ENCODE results near the gene HIP1.

DNA sequence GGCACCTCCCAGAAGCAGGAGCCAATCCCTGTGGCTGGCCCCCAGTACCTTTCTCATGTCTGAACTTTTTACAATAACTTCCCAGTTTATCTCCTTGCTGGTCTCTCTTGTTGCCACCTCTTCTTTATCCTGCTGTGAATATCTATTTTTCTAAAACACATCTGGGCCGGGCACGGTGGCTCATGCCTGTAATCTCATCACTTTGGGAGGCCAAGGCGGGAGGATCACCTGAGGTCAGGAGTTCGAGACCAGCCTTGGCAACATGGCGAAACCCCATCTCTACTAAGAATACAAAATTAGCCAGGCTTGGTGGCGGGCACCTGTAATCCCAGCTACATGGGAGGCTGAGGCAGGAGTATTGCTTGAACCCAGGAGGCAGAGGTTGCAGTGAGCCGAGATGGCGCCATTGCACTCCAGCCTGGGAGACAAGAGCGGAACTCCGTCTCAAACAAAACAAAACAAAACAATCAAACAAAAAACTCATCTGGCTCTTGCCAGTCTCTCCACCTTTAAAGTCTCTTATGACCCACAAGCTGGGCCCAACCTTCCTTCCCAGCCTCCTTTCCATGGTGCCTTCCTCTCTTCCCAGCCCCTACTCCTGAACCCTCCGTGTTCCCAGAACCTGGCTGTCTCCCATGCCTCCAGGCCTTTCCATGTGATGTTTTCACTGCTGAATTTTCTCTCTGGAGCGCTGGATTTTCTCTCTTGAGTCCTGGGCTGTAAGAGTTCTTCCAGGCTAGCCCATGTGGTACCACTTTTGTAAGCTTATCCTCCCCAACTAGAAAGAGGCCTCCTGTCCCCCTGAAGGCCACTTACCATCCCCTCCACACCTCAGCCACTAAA is 51.3 kb downstream of the HIP1 start:
- no peak for TF ChIP-seq CTCF (IDR thresholded peaks at IDR 0.05)
- no peak for TF ChIP-seq POLR2A (IDR thresholded peaks at IDR 0.05)

All from esophagus squamous epithelium (tissue), 4 donors.